CD4-positive, CD25-positive, alpha-beta regulatory T cell (primary cell): ENCODE results near the gene CNBP. TPM values are rescaled to one million over a fixed set of nuclear protein-coding genes. Genes with fewer than 3 reads are reported as not detected.
A peak's percentile ranks its signal among the peaks of the same experiment; 100 is the strongest.
"Not testable (repeated sequence)": the region's sequence is repeated elsewhere in the genome, so short reads cannot be mapped to it uniquely, and the experiment has no call there.

Experiments
- ATAC-seq, 2 donors: fragments of 150-1000 bp; cut with Tn5 transposase; one replicate each; pipeline ENCODE4 v1.10.0; 2021; ENCODE audit warnings: low read depth in 2 of 2, moderate number of reproducible peaks in 2 of 2, moderate library complexity in 1 of 2
- DNase-seq, 3 donors: peaks; one replicate each; pipeline versions ENCODE4 v3.0.0 to v3.0.0-alpha.2; 2012 to 2022; ENCODE audit warnings: mixed read lengths in 1 of 3
- H3K27ac ChIP-seq: one replicate; pipeline ENCODE4 v1.7.0; 2013; ENCODE audit warnings: mild to moderate bottlenecking, low read length; ENCODE audit not compliant: insufficient read depth, poor library complexity, severe bottlenecking
- H3K27me3 ChIP-seq: one replicate; pipeline ENCODE4 v1.7.0; 2013; ENCODE audit warnings: low read length; ENCODE audit not compliant: control insufficient read depth, insufficient read depth
- H3K36me3 ChIP-seq: one replicate; pipeline ENCODE4 v1.7.0; 2013; ENCODE audit warnings: mild to moderate bottlenecking, low read length, moderate library complexity; ENCODE audit not compliant: control insufficient read depth, insufficient read depth
- H3K4me1 ChIP-seq: 2 replicates; pipeline ENCODE4 v1.7.0; 2013; ENCODE audit warnings: mild to moderate bottlenecking, low read length; ENCODE audit not compliant: insufficient read depth, control insufficient read depth, poor library complexity, severe bottlenecking
- H3K4me3 ChIP-seq: one replicate; pipeline ENCODE4 v1.7.0; 2013; ENCODE audit warnings: low read depth, mild to moderate bottlenecking, low read length, moderate library complexity
- H3K9me3 ChIP-seq, 2 experiments: 1 replicate in 1 of 2; 2 replicates in 1 of 2; pipeline ENCODE4 v1.7.0; 2013; ENCODE audit warnings: low read length in 2 of 2, mild to moderate bottlenecking in 1 of 2, moderate library complexity in 1 of 2; ENCODE audit not compliant: control insufficient read depth in 2 of 2
- H3K27ac Mint-ChIP-seq, 3 donors: one replicate each; pipeline ENCODE4 v1.8.0; 2020 to 2022; ENCODE audit warnings: mild to moderate bottlenecking in 3 of 3, mixed read lengths in 3 of 3, moderate library complexity in 2 of 3
- H3K27me3 Mint-ChIP-seq: one replicate; pipeline ENCODE4 v1.8.0; 2022; ENCODE audit warnings: mild to moderate bottlenecking, mixed read lengths
- H3K36me3 Mint-ChIP-seq: one replicate; pipeline ENCODE4 v1.8.0; 2020; ENCODE audit warnings: mixed read lengths
- H3K4me1 Mint-ChIP-seq, 4 donors: one replicate each; pipeline ENCODE4 v1.8.0; 2020 to 2022; ENCODE audit warnings: mixed read lengths in 4 of 4, mild to moderate bottlenecking in 1 of 4
- H3K4me3 Mint-ChIP-seq, 4 donors: one replicate each; pipeline ENCODE4 v1.8.0; 2020 to 2022; ENCODE audit warnings: mild to moderate bottlenecking in 4 of 4, mixed read lengths in 4 of 4, moderate library complexity in 3 of 4
- H3K9me3 Mint-ChIP-seq, 7 donors: one replicate each; pipeline ENCODE4 v1.8.0; 2020 to 2022; ENCODE audit warnings: mixed read lengths in 7 of 7, mild to moderate bottlenecking in 3 of 7, moderate library complexity in 2 of 7
- polyA plus RNA-seq, 4 donors: library from polyadenylated mRNA; unstranded; fragments of 300-500 nt; fragmentation: Illumina TruSeq; gene quantifications; one replicate each; pipeline ENCODE4 v1.2.3, GENCODE V29; 2021
- total RNA-seq: library from RNA; stranded (reverse); gene quantifications from one replicate; pipeline ENCODE4 v1.2.3, GENCODE V29; 2022

CNBP gene
- total and polyA plus RNA-seq, 5 donors from 2014 or later: 278 to 1,097 (median 1,094) TPM

DNA sequence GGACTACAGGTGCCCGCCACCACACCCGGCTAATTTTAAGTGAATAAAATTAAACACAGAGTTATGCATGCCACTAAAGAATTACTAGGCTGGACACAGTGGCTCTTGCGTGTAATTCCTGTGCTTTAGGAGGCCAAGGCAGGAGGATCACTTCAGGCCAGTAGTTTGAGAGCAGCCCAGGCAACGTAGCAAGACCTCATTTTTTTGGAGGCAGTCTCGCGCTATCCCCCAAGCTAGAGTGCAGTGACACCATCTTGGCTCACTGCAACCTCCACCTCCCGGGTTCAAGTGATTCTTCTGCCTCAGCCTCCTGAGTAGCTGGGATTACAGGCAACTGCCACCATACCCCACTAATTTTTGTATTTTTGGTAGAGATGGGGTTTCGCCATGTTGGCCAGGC lies 18.1 kb downstream of the CNBP start:
- peaks cover 34% of the 10 kb centered on the region for H3K36me3 ChIP-seq
- not testable (repeated sequence) for H3K9me3 Mint-ChIP-seq, ATAC-seq, H3K27me3 ChIP-seq, H3K9me3 ChIP-seq, DNase-seq, H3K4me3 ChIP-seq, H3K27me3 Mint-ChIP-seq, H3K27ac Mint-ChIP-seq
- H3K4me1 ChIP-seq: peaks cover 10% of the 10 kb centered on the region
- Mint-ChIP-seq H3K4me3 (peak overlapping the region in 1 of 4 donors; percentile 60), H3K36me3 (peaks cover 26% of the 10 kb centered on the region), H3K4me1 (peaks cover 7 to 39% (median 26%) of the 10 kb centered on the region in 4 donors)
- peak overlapping the region; percentile 10 for H3K27ac ChIP-seq

- peak overlapping the region in 2 of 3 donors; percentile 52 to 86 for H3K27ac Mint-ChIP-seq
- peaks cover 18% of the 10 kb centered on the region for H3K4me1 ChIP-seq
- H3K9me3 Mint-ChIP-seq: no peaks in the 10 kb centered on the region
- H3K4me1 Mint-ChIP-seq: peaks cover 13 to 44% (median 27%) of the 10 kb centered on the region in 4 donors
- H3K36me3 Mint-ChIP-seq: peaks cover 15% of the 10 kb centered on the region
- H3K4me3 ChIP-seq: no peak overlapping the region
- peak overlapping the region; percentile 45 for H3K27ac ChIP-seq
- H3K27me3 Mint-ChIP-seq: peaks cover 5% of the 10 kb centered on the region
- ATAC-seq (no peak), DNase-seq (no peak)
- no peaks in the 10 kb centered on the region for H3K27me3 ChIP-seq
- H3K36me3 ChIP-seq: peaks cover 23% of the 10 kb centered on the region
- H3K4me3 Mint-ChIP-seq: peak overlapping the region in 2 of 4 donors; percentile 47 to 60
- H3K9me3 ChIP-seq: no peaks in the 10 kb centered on the region
Observed at GRCh38 chr3:129164500-129164899, 19.2 kb downstream of the CNBP start.

GRCh38 chr3:129162729-129163579 lies 20.7 kb downstream of the CNBP start:
- peak overlapping the region; percentile 99 to 100 (median 99) for H3K27ac Mint-ChIP-seq
- H3K27me3 ChIP-seq: no peaks in the 10 kb centered on the region
- peaks cover 27% of the 10 kb centered on the region for H3K36me3 ChIP-seq
- peaks cover 26% of the 10 kb centered on the region for H3K4me1 ChIP-seq
- DNase-seq: peak in 1 of 3 donors; percentile 36
- ATAC-seq: no peak
- no peaks in the 10 kb centered on the region for H3K9me3 Mint-ChIP-seq
- peak overlapping the region; percentile 13 to 100 (median 98) for H3K4me3 Mint-ChIP-seq
- H3K27ac ChIP-seq: peak overlapping the region; percentile 98
- peaks cover 15% of the 10 kb centered on the region for H3K36me3 Mint-ChIP-seq
- peaks cover 21 to 53% (median 31%) of the 10 kb centered on the region in 4 donors for H3K4me1 Mint-ChIP-seq
- H3K27me3 Mint-ChIP-seq: peaks cover 5% of the 10 kb centered on the region
- peak overlapping the region; percentile 98 for H3K4me3 ChIP-seq
- no peaks in the 10 kb centered on the region for H3K9me3 ChIP-seq

- no peaks in the 10 kb centered on the region for H3K9me3 ChIP-seq
- Mint-ChIP-seq H3K27me3 (peaks cover 5% of the 10 kb centered on the region), H3K4me3 (peak overlapping the region; percentile 97 to 100 (median 99)), H3K27ac (peak overlapping the region; percentile 99 to 100 (median 99)), H3K4me1 (peaks cover 16 to 52% (median 27%) of the 10 kb centered on the region in 4 donors), H3K36me3 (peaks cover 11% of the 10 kb centered on the region), H3K9me3 (no peaks in the 10 kb centered on the region)
- no peaks in the 10 kb centered on the region for H3K27me3 ChIP-seq
- peak overlapping the region; percentile 98 for H3K4me3 ChIP-seq
- DNase-seq (peak in 1 of 3 donors; percentile 53), ATAC-seq (no peak)
- peak overlapping the region; percentile 98 for H3K27ac ChIP-seq
- peaks cover 26% of the 10 kb centered on the region for H3K4me1 ChIP-seq
- peaks cover 28% of the 10 kb centered on the region for H3K36me3 ChIP-seq
Observed at GRCh38 chr3:129161860-129162271, 21.8 kb downstream of the CNBP start.

- peaks cover 29% of the 10 kb centered on the region for H3K36me3 ChIP-seq
- ATAC-seq: peak; percentile 78 to 79
- H3K4me3 ChIP-seq: peak within 1 kb of the TSS; percentile 98
- H3K27me3 Mint-ChIP-seq: peaks cover 5% of the 10 kb centered on the region
- peaks cover 26% of the 10 kb centered on the region for H3K4me1 ChIP-seq
- H3K4me1 Mint-ChIP-seq: peaks cover 16 to 52% (median 23%) of the 10 kb centered on the region in 4 donors
- peak within 1 kb of the TSS; percentile 99 to 100 (median 99) for H3K27ac Mint-ChIP-seq
- no peaks in the 10 kb centered on the region for H3K27me3 ChIP-seq
- no peaks in the 10 kb centered on the region for H3K9me3 ChIP-seq
- DNase-seq: peak; percentile 88 to 96 (median 90)
- no peaks in the 10 kb centered on the region for H3K9me3 Mint-ChIP-seq
- peak within 1 kb of the TSS; percentile 97 to 100 (median 99) for H3K4me3 Mint-ChIP-seq
- H3K36me3 Mint-ChIP-seq: peaks cover 10% of the 10 kb centered on the region
- H3K27ac ChIP-seq: peak within 1 kb of the TSS; percentile 98
Observed at GRCh38 chr3:129160891-129161859, 22.5 kb downstream of the CNBP start, which contains the start of gene ISY1. Gene ISY1 (minus strand): TSS chr3:129161063. CDS start chr3:129160975, 88 bp downstream.

GRCh38 chr3:129144786-129145185 lies 38.9 kb downstream of the CNBP start:
- Histone ChIP-seq H3K4me3 (no peak overlapping the region), H3K9me3 (no peaks in the 10 kb centered on the region), H3K27me3 (no peaks in the 10 kb centered on the region), H3K27ac (no peak overlapping the region), H3K36me3 (peaks cover 39% of the 10 kb centered on the region), H3K4me1 (no peaks in the 10 kb centered on the region)
- Mint-ChIP-seq H3K36me3 (peaks cover 14% of the 10 kb centered on the region), H3K4me3 (no peak overlapping the region), H3K27me3 (no peaks in the 10 kb centered on the region), H3K4me1 (peaks cover 0 to 10% (median 4%) of the 10 kb centered on the region in 4 donors), H3K27ac (no peak overlapping the region), H3K9me3 (no peaks in the 10 kb centered on the region)
- ATAC-seq (no peak), DNase-seq (no peak)

- H3K27ac ChIP-seq, H3K9me3 ChIP-seq, H3K4me3 Mint-ChIP-seq, H3K27me3 Mint-ChIP-seq, H3K9me3 Mint-ChIP-seq, H3K4me3 ChIP-seq, ATAC-seq, H3K27me3 ChIP-seq, H3K4me1 Mint-ChIP-seq, H3K4me1 ChIP-seq, DNase-seq: not testable (repeated sequence)
- peaks cover 55% of the 10 kb centered on the region for H3K36me3 ChIP-seq
- Mint-ChIP-seq H3K36me3 (peaks cover 10% of the 10 kb centered on the region), H3K27ac (peak overlapping the region in 1 of 3 donors; percentile 26)
Observed at GRCh38 chr3:129141011-129141410, 42.7 kb downstream of the CNBP start.
